Neural crest cell (in vitro differentiated cells): ENCODE measurements around the gene ZFP62. TPM values are rescaled to one million over a fixed set of nuclear protein-coding genes. Genes with fewer than 3 reads are reported as not detected.

Experiments
- DNase-seq: peaks from one replicate; pipeline ENCODE4 v3.0.0; 2021; ENCODE audit warnings: low read depth, mixed read lengths, low spot score
- H3K27ac Mint-ChIP-seq: one replicate; pipeline ENCODE4 v1.8.0; 2021; ENCODE audit warnings: mild to moderate bottlenecking, mixed read lengths; ENCODE audit not compliant: unreplicated experiment
- H3K27me3 Mint-ChIP-seq: 2 replicates; pipeline ENCODE4 v1.8.0; 2021; ENCODE audit warnings: low read depth, mild to moderate bottlenecking, mixed read lengths
- H3K36me3 Mint-ChIP-seq: 2 replicates; pipeline ENCODE4 v1.8.0; 2021; ENCODE audit warnings: low read depth, mild to moderate bottlenecking, mixed read lengths
- H3K4me1 Mint-ChIP-seq: 2 replicates; pipeline ENCODE4 v1.8.0; 2021; ENCODE audit warnings: mixed read lengths
- H3K4me3 Mint-ChIP-seq: one replicate; pipeline ENCODE4 v1.8.0; 2021; ENCODE audit warnings: mild to moderate bottlenecking, mixed read lengths
- H3K9me3 Mint-ChIP-seq: 2 replicates; pipeline ENCODE4 v1.8.0; 2021; ENCODE audit warnings: mixed read lengths
- CTCF ChIP-seq: fragments of 200-600 bp; sonication (generic); conservative IDR thresholded peaks from 2 replicates; pipeline ENCODE4 v1.5.0; 2021; ENCODE audit warnings: antibody characterized with exemption, mild to moderate bottlenecking
- total RNA-seq: library from RNA; stranded (reverse); gene quantifications from 2 replicates; pipeline ENCODE4 v1.2.1, GENCODE V29; 2021

Gene ZFP62
- total RNA-seq, 1 donor from 2014 or later = 44.4 TPM

- TF ChIP-seq CTCF = no peak
- Mint-ChIP-seq H3K27me3 (no peaks in the 10 kb centered on the region), H3K4me1 (peaks cover 64% of the 10 kb centered on the region), H3K27ac (peak overlapping the region; percentile 65), H3K9me3 (no peaks in the 10 kb centered on the region), H3K4me3 (peak overlapping the region; percentile 92), H3K36me3 (no peaks in the 10 kb centered on the region)
- no peak for DNase-seq
Measured at GRCh38 chr5:180808461-180809000, 52.5 kb downstream of the ZFP62 start.

GRCh38 chr5:180807654-180808414 lies 53.2 kb downstream of the ZFP62 start:
- TF ChIP-seq CTCF = no peak
- no peak overlapping the region for H3K27ac Mint-ChIP-seq
- no peak for DNase-seq
- peak overlapping the region; percentile 92 for H3K4me3 Mint-ChIP-seq
- no peaks in the 10 kb centered on the region for H3K9me3 Mint-ChIP-seq
- peaks cover 69% of the 10 kb centered on the region for H3K4me1 Mint-ChIP-seq
- no peaks in the 10 kb centered on the region for H3K27me3 Mint-ChIP-seq
- no peaks in the 10 kb centered on the region for H3K36me3 Mint-ChIP-seq

- no peak for DNase-seq
- Mint-ChIP-seq H3K36me3 (no peaks in the 10 kb centered on the region), H3K4me1 (peaks cover 68% of the 10 kb centered on the region), H3K4me3 (peak overlapping the region; percentile 20), H3K27ac (peak overlapping the region; percentile 88), H3K9me3 (no peaks in the 10 kb centered on the region), H3K27me3 (no peaks in the 10 kb centered on the region)
- no peak for TF ChIP-seq CTCF
Measured at GRCh38 chr5:180807046-180807445, 54.0 kb downstream of the ZFP62 start.

GRCh38 chr5:180806351-180807011 lies 54.6 kb downstream of the ZFP62 start:
- no peak for TF ChIP-seq CTCF
- H3K36me3 Mint-ChIP-seq = no peaks in the 10 kb centered on the region
- no peaks in the 10 kb centered on the region for H3K9me3 Mint-ChIP-seq
- H3K27me3 Mint-ChIP-seq = no peaks in the 10 kb centered on the region
- H3K4me1 Mint-ChIP-seq = peaks cover 68% of the 10 kb centered on the region
- no peak for DNase-seq
- H3K27ac Mint-ChIP-seq = peak overlapping the region; percentile 88
- H3K4me3 Mint-ChIP-seq = peak overlapping the region; percentile 20

- peak overlapping the region; percentile 53 for H3K4me3 Mint-ChIP-seq
- DNase-seq = no peak
- H3K36me3 Mint-ChIP-seq = no peaks in the 10 kb centered on the region
- peaks cover 71% of the 10 kb centered on the region for H3K4me1 Mint-ChIP-seq
- H3K27me3 Mint-ChIP-seq = no peaks in the 10 kb centered on the region
- H3K9me3 Mint-ChIP-seq = no peaks in the 10 kb centered on the region
- no peak for TF ChIP-seq CTCF
- no peak overlapping the region for H3K27ac Mint-ChIP-seq
Measured at GRCh38 chr5:180804129-180804618, 56.9 kb downstream of the ZFP62 start.
